Measurements from ENCODE around the gene EHD4. TPM values are rescaled to one million over a fixed set of nuclear protein-coding genes. Genes with fewer than 3 reads are reported as not detected.
A peak's percentile ranks its signal among the peaks of the same experiment; 100 is the strongest.

Gene EHD4
- total and polyA plus RNA-seq, 9 of the 15 experiments (the other 6 are each of a cell fraction or from before 2014, with no cell fraction given): 0.89 to 10.3 (median 6.4) TPM

GRCh38 chr15:41989573-41990242 is 17.4 kb upstream of the EHD4 start (continued):
- TF ChIP-seq RCOR1 (IDR thresholded peaks at IDR 0.05; ENCODE audit: borderline replicate concordance in 1 of 2, low read depth in 2 of 2, low read length in 2 of 2): peak in 1 of 2 experiments; percentile 63; a peak in 2 of 4 replicates
- no peak for TF ChIP-seq TGIF2 (CRISPR knock-in tag; IDR thresholded peaks at IDR 0.05)
- no peak for TF ChIP-seq ZNF766 (CRISPR knock-in tag; conservative IDR thresholded peaks at IDR 0.05)
- peak; percentile 90; the same call in 1 of the 2 replicates for TF ChIP-seq STAG1 (CRISPR knock-in tag; IDR thresholded peaks at IDR 0.05; ENCODE audit: borderline replicate concordance)
- no peak for TF ChIP-seq ARID3A (IDR thresholded peaks at IDR 0.05; ENCODE audit: borderline replicate concordance, low read depth, low read length)
- TF ChIP-seq MITF (IDR thresholded peaks at IDR 0.05): no peak
- no peak for TF ChIP-seq SMARCB1 (IDR thresholded peaks at IDR 0.05; ENCODE audit: insufficient read length, low read depth)
- no peak for TF ChIP-seq C11orf30 (IDR thresholded peaks at IDR 0.05; ENCODE audit: low read depth)
- TF ChIP-seq ADNP (tag; IDR thresholded peaks at IDR 0.05): no peak
- peak; percentile 22; the same call in 1 of the 2 replicates for TF ChIP-seq CTBP1 (IDR thresholded peaks at IDR 0.05; ENCODE audit: borderline replicate concordance)
- no peak for TF ChIP-seq ZNF175 (CRISPR knock-in tag; IDR thresholded peaks at IDR 0.05; ENCODE audit: low read depth)
- no peak for TF ChIP-seq TSC22D4 (tag; IDR thresholded peaks at IDR 0.05)
- no peak for TF ChIP-seq GMEB1 (CRISPR knock-in tag; IDR thresholded peaks at IDR 0.05)
- TF ChIP-seq ZBTB9 (CRISPR knock-in tag; IDR thresholded peaks at IDR 0.05): no peak
- TF ChIP-seq ZMIZ1 (IDR thresholded peaks at IDR 0.05; ENCODE audit: low read depth in 2 of 2, low read length in 2 of 2): no peak
- no peak for TF ChIP-seq ZNF3 (CRISPR knock-in tag; IDR thresholded peaks at IDR 0.05)
- no peak for TF ChIP-seq HEY1 (CRISPR knock-in tag; IDR thresholded peaks at IDR 0.05; ENCODE audit: borderline replicate concordance)

All from K562 (cell line).